ENCODE measurements around the gene PCNX2. TPM values are rescaled to one million over a fixed set of nuclear protein-coding genes. Genes with fewer than 3 reads are reported as not detected.

Gene PCNX2
- total and polyA plus RNA-seq, 11 donors, result 0.27 to 5.3 (median 1.9) TPM

DNA sequence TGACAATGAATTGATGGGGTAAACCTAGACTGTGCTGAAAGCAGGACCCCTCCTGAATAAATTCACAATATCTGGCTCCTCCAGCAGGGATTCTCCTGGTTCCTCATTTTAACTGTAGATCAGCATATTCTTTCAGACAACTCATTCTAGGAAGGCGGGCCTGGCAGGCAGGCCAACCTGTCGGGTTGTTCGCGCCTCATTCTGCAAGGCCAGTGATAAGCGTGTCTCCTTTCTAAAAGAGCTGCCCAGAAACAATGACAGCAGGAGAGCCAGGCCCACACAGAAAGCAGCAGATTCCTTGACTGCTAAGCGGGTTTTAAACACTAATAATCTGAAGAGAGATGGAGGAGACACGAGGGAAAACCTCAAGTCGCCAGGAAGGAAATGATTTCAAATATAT is 275.1 kb downstream of the PCNX2 start:
- ATAC-seq, result peak in 2 of 4 donors; percentile 38 to 50
- peaks cover 0 to 18% (median 6%) of the 10 kb centered on the region in 12 donors for H3K4me1 ChIP-seq
- H3K27me3 ChIP-seq, result no peaks in the 10 kb centered on the region
- intact Hi-C loops (cut with DNase I), result loop anchor here in 8 of 10 donors (5.0 to 10.0 kb wide), 4 partner anchors 154 to 383 kb away; no protein-coding TSS in a partner anchor
- no peak overlapping the region for H3K4me3 ChIP-seq
- H3K9me3 ChIP-seq, result no peaks in the 10 kb centered on the region
- 48 to 52% (median 51%) methylated on average over 8 of the region's 8 CpGs for WGBS, 4 donors
- H3K27ac ChIP-seq, result peak overlapping the region in 2 of 12 donors; percentile 1 to 2
- no peak for TF ChIP-seq POLR2A (IDR thresholded peaks at IDR 0.05)
- TF ChIP-seq, protein P1, sequence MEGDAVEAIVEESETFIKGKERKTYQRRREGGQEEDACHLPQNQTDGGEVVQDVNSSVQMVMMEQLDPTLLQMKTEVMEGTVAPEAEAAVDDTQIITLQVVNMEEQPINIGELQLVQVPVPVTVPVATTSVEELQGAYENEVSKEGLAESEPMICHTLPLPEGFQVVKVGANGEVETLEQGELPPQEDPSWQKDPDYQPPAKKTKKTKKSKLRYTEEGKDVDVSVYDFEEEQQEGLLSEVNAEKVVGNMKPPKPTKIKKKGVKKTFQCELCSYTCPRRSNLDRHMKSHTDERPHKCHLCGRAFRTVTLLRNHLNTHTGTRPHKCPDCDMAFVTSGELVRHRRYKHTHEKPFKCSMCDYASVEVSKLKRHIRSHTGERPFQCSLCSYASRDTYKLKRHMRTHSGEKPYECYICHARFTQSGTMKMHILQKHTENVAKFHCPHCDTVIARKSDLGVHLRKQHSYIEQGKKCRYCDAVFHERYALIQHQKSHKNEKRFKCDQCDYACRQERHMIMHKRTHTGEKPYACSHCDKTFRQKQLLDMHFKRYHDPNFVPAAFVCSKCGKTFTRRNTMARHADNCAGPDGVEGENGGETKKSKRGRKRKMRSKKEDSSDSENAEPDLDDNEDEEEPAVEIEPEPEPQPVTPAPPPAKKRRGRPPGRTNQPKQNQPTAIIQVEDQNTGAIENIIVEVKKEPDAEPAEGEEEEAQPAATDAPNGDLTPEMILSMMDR (IDR thresholded peaks at IDR 0.05), result no peak
- DNase-seq, result peak in 1 of 5 donors; percentile 43
- H3K36me3 ChIP-seq, result no peaks in the 10 kb centered on the region

DNA sequence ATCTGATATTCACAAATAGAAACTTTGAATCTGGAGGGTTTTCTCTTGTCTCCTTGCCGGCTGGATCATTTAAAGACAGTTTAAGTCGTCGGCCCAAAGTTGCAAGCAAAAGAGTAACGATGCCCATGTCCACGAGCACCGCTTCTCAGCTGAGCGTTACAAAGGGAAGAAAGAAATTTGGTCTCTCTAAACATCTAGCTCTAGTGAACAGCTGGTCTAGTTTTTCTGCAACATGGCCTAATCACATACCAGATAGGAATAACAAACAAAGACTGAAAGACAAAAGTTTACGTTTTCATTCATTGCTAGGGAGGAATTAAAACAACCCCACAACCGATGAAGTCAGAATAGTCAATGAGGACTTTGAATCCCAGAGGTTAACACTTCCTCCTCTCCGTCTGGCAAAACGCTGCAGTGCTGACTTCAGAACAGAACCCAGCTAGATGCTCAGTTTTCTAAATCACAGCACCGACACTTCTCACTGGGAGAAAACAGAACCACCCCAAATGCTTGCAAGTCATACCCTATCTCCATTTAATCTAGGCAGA is 275.7 kb downstream of the PCNX2 start:
- H3K4me1 ChIP-seq, result peaks cover 0 to 18% (median 6%) of the 10 kb centered on the region in 12 donors
- TF ChIP-seq, protein P1 (IDR thresholded peaks at IDR 0.05), result no peak
- TF ChIP-seq POLR2A (IDR thresholded peaks at IDR 0.05), result no peak
- no peaks in the 10 kb centered on the region for H3K27me3 ChIP-seq
- DNase-seq (no peak), ATAC-seq (peak in 2 of 4 donors; percentile 52 to 57)
- WGBS, 4 donors, result 76 to 83% (median 79%) methylated on average over 12 of the region's 12 CpGs
- no peaks in the 10 kb centered on the region for H3K9me3 ChIP-seq
- intact Hi-C loops (cut with DNase I), result loop anchor here in 8 of 10 donors (5.0 to 10.0 kb wide), 4 partner anchors 155 to 383 kb away; no protein-coding TSS in a partner anchor
- no peaks in the 10 kb centered on the region for H3K36me3 ChIP-seq
- H3K4me3 ChIP-seq, result no peak overlapping the region
- peak overlapping the region in 1 of 12 donors; percentile 2 for H3K27ac ChIP-seq

DNA sequence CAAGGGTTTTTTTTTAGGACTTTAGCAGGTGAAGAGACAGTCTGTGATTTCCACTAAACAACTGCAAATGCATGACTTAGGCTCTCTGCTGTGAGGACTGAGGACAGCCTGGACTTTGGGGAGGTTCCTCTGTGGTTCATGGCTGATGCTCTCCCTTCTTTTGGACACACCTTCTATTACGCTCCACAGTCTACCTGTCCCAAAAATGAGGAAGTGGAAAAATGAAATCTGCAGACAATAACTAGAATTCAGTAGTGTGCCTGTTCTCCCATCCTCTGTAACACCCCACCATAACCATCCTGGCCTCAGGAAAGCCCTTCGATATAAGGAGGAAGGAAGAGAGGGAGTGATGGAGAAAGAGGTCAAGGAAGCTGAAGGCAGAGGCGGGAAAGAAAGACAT is 276.4 kb downstream of the PCNX2 start:
- no peak for DNase-seq
- Histone ChIP-seq H3K36me3 (no peaks in the 10 kb centered on the region), H3K4me3 (no peak overlapping the region), H3K27me3 (no peaks in the 10 kb centered on the region), H3K9me3 (no peaks in the 10 kb centered on the region), H3K4me1 (peaks cover 0 to 18% (median 6%) of the 10 kb centered on the region in 12 donors), H3K27ac (no peak overlapping the region)
- intact Hi-C loops (cut with DNase I), result loop anchor here in 1 of 10 donors (10.0 kb wide), 1 partner anchor 216 kb away; no protein-coding TSS in a partner anchor
- no peak for ATAC-seq
- TF ChIP-seq POLR2A (IDR thresholded peaks at IDR 0.05), result no peak
- TF ChIP-seq, protein P1 (IDR thresholded peaks at IDR 0.05), result no peak
- WGBS, 4 donors, result 87 to 97% (median 94%) methylated on average over 3 of the region's 3 CpGs

DNA sequence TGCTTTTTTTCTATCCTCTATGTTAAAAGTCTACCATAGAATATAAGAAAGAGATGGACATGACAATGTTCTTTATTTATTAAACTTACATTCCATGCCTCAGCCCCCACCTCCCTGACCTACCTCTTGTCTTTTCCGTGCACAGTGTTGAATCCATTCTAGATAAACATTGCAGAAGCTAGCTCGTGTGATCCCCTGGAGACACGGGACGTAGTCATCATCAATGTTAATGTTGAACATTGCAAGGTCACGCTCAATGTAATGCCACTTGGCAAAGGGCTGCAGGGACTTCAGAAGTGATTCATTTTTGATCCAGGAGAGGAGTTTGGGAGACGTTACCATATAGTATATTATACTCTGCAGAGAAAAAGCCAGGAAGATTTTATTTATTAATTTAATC is 278.7 kb downstream of the PCNX2 start:
- intact Hi-C loops (cut with DNase I), result loop anchor here in 1 of 10 donors (10.0 kb wide), 1 partner anchor 218 kb away; no protein-coding TSS in a partner anchor
- 73 to 79% (median 78%) methylated on average over 6 of the region's 6 CpGs for WGBS, 4 donors
- no peaks in the 10 kb centered on the region for H3K9me3 ChIP-seq
- H3K27me3 ChIP-seq, result no peaks in the 10 kb centered on the region
- no peak overlapping the region for H3K4me3 ChIP-seq
- H3K27ac ChIP-seq, result no peak overlapping the region
- TF ChIP-seq POLR2A (IDR thresholded peaks at IDR 0.05), result no peak
- TF ChIP-seq, protein P1 (IDR thresholded peaks at IDR 0.05), result no peak
- no peaks in the 10 kb centered on the region for H3K36me3 ChIP-seq
- ATAC-seq (no peak), DNase-seq (no peak)
- H3K4me1 ChIP-seq, result peaks cover 0 to 18% (median 6%) of the 10 kb centered on the region in 12 donors

All from heart left ventricle (tissue), 16 donors.